Right ventricle myocardium superior (tissue), 1 donor: Measurements from ENCODE around the gene MYH10. TPM values are rescaled to one million over a fixed set of nuclear protein-coding genes. Genes with fewer than 3 reads are reported as not detected.

Experiments
- ATAC-seq: fragments of 200-7000 bp; cut with Tn5 transposase; one replicate; pipeline ENCODE4 v1.9.1; 2020; ENCODE audit warnings: mild to moderate bottlenecking; ENCODE audit not compliant: poor library complexity
- DNase-seq: peaks from one replicate; pipeline ENCODE4 v3.0.0-alpha.2; 2020
- intact Hi-C: fragments of 100-400 bp; cut with DNase I; formaldehyde crosslinking; loops from one replicate; pipeline ENCODE4 v1.11.2; 2022
- total RNA-seq: library from RNA; stranded (reverse); fragmentation: NEBNext Ultra II Directional; extraction: Animal tissue kit (Norgen Biotek cat#: 25700); gene quantifications from one replicate; pipeline ENCODE4 v1.2.1, GENCODE V29; 2021
- donor health status: DM: no; HTN: yes; CAD: no; lungs with severe emphysema.

Gene MYH10
- total RNA-seq, 1 donor from 2014 or later: 31.5 TPM

- DNase-seq: no peak
- no peak for ATAC-seq
- intact Hi-C loops: no loop called here
These were observed 111.7 kb downstream of the MYH10 start for GRCh38 chr17:8518850-8519249.

- intact Hi-C loops: no loop called here
- no peak for ATAC-seq
- DNase-seq: no peak
These were observed 112.2 kb downstream of the MYH10 start for GRCh38 chr17:8518326-8518725.

GRCh38 chr17:8514801-8515200, 115.7 kb downstream of the MYH10 start:
- DNase-seq: no peak
- intact Hi-C loops: no loop called here

DNA sequence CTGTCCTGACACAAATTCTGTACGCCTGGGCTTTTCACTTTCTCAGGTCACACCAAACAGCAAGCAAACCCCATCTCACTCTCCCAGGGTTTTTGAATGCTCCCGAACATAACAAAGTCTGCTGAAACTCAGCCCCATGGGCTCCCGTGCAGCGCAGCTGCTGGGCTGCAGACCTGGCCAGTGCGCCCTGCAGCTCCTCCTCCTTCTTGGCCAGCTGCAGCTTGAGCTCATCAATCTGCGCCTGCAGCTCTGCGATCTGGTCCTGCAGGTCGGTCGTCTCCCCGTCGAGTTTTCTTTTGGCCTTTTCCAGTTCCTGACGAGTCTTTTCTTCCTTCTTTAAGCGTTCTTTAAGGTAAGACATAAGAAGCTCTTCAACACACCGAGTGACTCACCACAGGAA, 124.4 kb downstream of the MYH10 start:
- ATAC-seq: peak; percentile 63
- peak; percentile 50 for DNase-seq
- intact Hi-C loops: no loop called here

More at GRCh38 chr17:8514801-8515200, 115.7 kb downstream of the MYH10 start:
- ATAC-seq: no peak

DNA sequence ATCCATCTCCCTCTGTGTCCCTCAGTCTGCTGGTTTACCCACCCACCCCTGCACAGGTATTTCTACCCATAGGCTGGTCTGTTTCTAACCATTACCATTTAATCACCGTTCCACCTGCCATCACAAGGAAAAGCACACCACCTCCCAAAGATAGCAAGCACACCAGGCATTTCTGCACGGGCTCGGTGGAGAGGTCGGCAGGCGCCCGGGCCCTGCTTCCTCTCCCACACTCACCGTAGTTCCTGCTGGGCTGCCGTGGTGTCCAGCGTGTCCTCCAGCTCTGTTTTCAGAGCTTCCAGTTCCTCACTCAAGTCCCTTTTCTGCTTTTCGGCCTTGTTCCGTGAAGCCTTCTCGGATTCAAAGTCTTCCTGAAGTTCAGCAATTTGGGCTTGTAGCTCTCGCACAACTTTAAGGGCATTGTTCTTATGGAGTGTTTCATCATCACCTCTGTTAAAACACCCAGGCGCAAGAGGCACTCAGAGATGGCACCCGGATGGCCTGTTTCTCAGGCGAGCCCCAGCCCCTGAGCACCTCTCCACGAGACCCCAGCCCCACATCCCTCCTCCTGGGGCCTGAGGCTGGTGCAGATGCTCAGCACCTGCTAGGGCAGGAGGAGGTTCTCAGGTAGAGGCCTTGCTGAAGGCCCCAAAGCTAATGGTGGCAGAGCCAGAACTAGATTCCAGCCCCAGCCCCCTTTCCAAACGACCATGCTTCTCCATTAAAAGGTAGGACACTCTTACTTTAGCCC, 125.9 kb downstream of the MYH10 start:
- DNase-seq (no peak), ATAC-seq (no peak)
- intact Hi-C loops: no loop called here

GRCh38 chr17:8503807-8504206, 126.7 kb downstream of the MYH10 start:
- intact Hi-C loops: no loop called here
- ATAC-seq: peak; percentile 30
- DNase-seq: peak; percentile 40

DNA sequence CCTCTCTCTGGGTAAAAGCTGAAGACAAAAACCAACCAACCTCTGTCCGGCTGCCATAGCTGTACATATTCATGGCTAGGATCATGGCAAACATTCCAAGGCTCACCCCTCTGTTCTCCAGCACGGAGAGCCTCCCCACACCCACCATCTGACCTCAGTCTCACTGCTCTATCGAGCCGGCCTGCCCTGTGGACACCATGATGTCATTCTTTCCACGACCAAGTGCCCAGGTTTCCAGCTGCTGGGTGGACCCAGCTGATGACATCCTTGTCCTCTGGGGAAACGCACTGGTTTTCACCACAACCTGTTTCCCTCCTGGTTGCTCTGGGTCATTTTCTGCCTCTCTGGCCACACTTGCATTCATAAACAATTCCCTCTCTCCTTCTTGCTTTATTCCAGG, 127.2 kb downstream of the MYH10 start:
- DNase-seq: peak; percentile 50
- peak; percentile 55 for ATAC-seq
- intact Hi-C loops: no loop called here

- ATAC-seq: no peak
- intact Hi-C loops: no loop called here
- DNase-seq: no peak
These were observed 128.4 kb downstream of the MYH10 start for GRCh38 chr17:8502126-8502525.

GRCh38 chr17:8500609-8501008, 129.9 kb downstream of the MYH10 start:
- intact Hi-C loops: no loop called here
- ATAC-seq (no peak), DNase-seq (no peak)

- no peak for DNase-seq
- no peak for ATAC-seq
- intact Hi-C loops: no loop called here
These were observed 130.9 kb downstream of the MYH10 start for GRCh38 chr17:8499614-8500013.

DNA sequence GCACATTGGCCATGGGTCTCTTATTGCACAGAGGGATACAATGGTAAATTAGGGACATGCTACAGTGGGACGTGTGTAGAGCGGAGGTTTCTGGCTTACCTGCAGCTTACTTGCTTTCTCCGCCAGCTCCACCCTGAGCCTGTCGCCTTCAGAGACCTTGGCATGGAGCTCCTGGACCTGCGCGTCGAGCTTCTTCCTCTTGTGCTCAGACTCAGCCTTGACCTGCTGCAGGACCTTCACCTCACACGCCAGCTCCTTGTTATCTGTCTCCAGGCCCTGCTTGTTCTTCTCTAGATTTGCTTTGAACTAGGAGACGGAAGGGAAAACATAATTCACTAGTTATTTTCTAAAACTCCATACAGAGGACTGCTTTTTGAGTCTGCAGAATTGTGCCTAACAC, 131.4 kb downstream of the MYH10 start:
- no peak for ATAC-seq
- intact Hi-C loops: no loop called here
- no peak for DNase-seq

DNA sequence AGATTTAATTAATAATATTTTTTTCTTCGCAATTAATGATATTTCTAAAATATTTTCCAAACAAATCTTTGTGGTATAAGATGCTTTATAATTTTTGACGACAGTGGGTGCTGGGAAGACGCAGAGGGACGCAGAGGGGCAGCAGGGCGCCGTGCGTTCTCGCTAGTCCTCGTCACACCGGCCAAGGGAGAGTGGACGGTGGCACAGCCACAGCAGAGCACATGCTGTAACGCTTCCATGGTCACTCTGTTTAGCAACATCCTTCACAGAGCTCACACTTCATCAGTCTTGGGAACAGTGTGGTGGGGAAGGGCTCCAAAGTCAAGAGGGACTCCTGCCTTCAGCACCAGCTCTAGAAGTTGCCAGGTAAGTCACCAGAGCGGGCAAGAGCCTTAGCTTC, 134.4 kb downstream of the MYH10 start:
- no peak for ATAC-seq
- intact Hi-C loops: no loop called here

DNA sequence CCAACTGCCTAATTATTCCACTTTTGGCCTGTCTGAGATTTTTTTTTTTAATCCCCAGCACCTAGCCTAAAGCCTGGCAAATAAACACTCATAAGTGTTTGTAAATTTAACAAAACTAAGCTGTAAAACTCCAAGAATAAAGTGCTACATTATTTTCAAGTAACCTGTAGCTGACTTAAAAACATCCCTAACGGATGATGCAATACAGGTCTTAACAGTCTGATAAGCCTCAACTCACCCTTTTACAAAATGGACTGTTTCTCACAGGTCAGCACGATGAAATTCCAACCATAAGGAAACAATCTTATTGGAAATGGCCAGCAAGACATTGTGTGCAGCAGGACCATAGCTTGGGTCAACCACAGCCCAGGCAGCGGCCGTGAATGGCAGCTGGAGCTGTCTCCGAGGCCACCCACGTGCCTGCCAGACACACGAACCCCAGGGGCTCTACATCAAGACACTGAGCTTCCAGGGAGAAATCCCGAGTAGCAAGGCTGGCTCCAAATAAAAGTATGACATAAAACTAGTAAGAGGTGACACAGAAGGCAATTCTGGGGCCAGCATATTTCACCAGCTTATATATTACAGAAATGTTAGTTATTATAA, 135.9 kb downstream of the MYH10 start:
- no peak for DNase-seq
- intact Hi-C loops: no loop called here
- ATAC-seq: no peak

More for the DNA sequence above, 134.4 kb downstream of the MYH10 start:
- no peak for DNase-seq

- intact Hi-C loops: no loop called here
- ATAC-seq: no peak
- DNase-seq: no peak
These were observed 136.5 kb downstream of the MYH10 start for GRCh38 chr17:8494021-8494420.

GRCh38 chr17:8492121-8492520, 138.4 kb downstream of the MYH10 start:
- ATAC-seq (no peak), DNase-seq (no peak)
- intact Hi-C loops: no loop called here

DNA sequence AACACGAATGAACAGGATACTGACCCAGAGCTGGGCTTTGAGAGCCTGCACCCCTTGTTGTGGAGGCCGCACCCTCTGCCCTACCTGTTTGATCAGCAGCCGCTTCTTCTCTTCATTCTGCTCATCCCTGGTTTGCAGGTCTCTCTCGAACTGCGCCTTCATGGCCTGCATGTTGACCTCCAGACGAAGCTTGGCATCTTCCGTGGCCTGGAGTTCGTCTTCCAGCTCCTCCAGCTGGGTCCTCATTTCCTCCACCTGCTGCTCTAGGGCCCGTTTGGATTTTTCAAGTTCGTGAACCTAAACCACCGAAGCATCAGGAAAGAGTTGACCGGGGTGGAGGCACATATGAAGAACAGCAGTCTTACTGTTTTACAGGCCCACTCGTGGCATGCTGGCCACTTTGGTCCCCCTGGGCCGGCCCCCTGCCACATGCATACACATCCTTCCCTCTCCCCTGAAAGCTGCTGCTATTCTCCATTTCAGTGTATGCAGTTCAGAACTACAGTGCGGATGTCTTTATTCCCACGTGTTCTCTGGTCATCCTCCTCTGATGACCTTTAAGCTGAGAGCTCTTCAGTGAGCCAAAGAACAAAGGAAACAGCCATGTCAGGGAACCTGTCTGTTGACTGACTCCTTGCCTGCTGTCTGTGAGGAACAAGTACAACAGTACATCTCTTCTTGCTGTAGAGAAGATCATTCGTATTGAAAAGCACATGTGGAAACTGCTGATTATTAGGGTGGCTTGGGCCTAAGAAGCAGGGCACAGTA, 140.1 kb downstream of the MYH10 start:
- DNase-seq (no peak), ATAC-seq (no peak)
- intact Hi-C loops: no loop called here

- no peak for DNase-seq
- ATAC-seq: no peak
- intact Hi-C loops: no loop called here
These were observed 140.7 kb downstream of the MYH10 start for GRCh38 chr17:8489841-8490240.

DNA sequence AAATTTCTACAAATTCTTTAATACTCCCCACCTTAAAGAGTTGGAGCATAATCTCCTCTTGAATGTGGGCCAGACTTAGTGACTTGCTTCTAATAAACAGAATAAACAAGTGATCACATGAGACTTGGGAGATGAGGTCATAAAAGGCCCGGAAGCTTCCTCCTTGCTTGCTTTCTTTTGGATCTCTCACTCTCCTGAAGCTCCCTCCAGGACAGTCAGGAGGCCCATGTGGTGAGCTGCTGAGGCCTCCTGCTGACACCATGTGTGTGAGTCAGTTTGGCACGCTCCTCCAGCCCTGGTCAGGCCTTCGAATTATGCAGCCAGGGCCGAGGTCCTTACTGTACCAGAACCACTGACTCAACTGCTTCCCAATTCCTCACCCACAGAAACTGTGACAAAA, 141.6 kb downstream of the MYH10 start:
- ATAC-seq (peak; percentile 73), DNase-seq (peak; percentile 70)
- intact Hi-C loops: no loop called here

DNA sequence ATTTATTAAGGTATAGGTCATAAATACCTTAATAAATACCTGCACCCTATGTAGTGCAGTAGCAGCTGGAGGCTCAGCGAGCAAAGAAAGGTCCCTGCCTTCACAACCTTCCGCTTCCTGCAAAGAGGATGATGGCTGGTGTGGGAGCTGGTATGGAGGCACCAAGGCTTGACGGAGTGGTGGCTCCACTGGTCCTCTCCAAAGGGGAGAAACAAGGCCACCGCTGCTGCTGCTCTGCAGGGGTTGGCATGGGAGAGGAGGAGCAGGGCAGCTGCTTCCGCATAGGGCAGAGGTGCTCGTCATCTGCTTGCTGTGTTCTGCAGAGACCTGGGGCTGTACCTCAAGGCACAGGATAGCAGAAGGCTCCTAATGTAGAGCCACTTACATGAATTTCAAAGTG, 142.0 kb downstream of the MYH10 start:
- DNase-seq: no peak
- intact Hi-C loops: no loop called here
- ATAC-seq: no peak

DNA sequence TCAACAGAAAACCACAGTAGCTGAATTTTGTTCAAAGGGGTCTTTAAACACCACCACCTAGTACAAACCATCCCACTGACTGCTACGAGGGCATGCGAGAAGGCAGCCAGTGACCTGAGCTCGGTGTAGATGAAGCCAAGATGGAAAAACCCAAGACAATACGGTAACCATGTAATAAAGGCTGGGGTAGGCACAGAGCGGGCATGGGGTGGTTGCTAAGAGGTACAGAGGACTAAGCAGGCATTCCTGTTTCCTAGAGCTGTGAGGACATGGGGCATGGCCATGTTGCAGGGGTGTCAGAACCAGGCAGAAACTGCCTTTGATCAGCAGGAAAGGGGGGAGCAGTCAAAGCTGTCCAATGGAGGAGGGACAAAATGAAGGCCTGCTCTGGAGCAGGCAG, 142.8 kb downstream of the MYH10 start:
- intact Hi-C loops: no loop called here
- no peak for ATAC-seq
- no peak for DNase-seq
